HTERT RPE-1 (cell line): Measurements from ENCODE around the gene VPS26C.

Experiments
- in situ Hi-C: fragments of 300-500 bp; cut with MboI; formaldehyde crosslinking; loops from 4 replicates; pipeline ENCODE4 v1.14.3; 2020; ENCODE audit warnings: low sequenced_read_pairs

Gene VPS26C

GRCh38 chr21:37207441-37208009 is 59.6 kb downstream of the VPS26C start:
- in situ Hi-C loops = no loop called here

GRCh38 chr21:37206496-37206895 is 60.6 kb downstream of the VPS26C start:
- in situ Hi-C loops = no loop called here

GRCh38 chr21:37204580-37204979 is 62.6 kb downstream of the VPS26C start:
- in situ Hi-C loops = no loop called here

GRCh38 chr21:37202221-37203110 is 64.7 kb downstream of the VPS26C start:
- in situ Hi-C loops = no loop called here

- in situ Hi-C loops = no loop called here
Measured at GRCh38 chr21:37200641-37201480, 66.3 kb downstream of the VPS26C start.

- in situ Hi-C loops = no loop called here
Measured at GRCh38 chr21:37199057-37199924, 67.8 kb downstream of the VPS26C start.

- in situ Hi-C loops = no loop called here
Measured at GRCh38 chr21:37197746-37198145, 69.4 kb downstream of the VPS26C start.

GRCh38 chr21:37196847-37197246 is 70.3 kb downstream of the VPS26C start:
- in situ Hi-C loops = no loop called here

- in situ Hi-C loops = no loop called here
Measured at GRCh38 chr21:37195610-37196009, 71.5 kb downstream of the VPS26C start.

GRCh38 chr21:37195059-37195458 is 72.1 kb downstream of the VPS26C start:
- in situ Hi-C loops = no loop called here

- in situ Hi-C loops = no loop called here
Measured at GRCh38 chr21:37193676-37194075, 73.5 kb downstream of the VPS26C start.

GRCh38 chr21:37193006-37193405 is 74.1 kb downstream of the VPS26C start:
- in situ Hi-C loops = no loop called here

- in situ Hi-C loops = no loop called here
Measured at GRCh38 chr21:37192019-37192418, 75.1 kb downstream of the VPS26C start.

GRCh38 chr21:37188825-37189224 is 78.3 kb downstream of the VPS26C start:
- in situ Hi-C loops = no loop called here

GRCh38 chr21:37186983-37187382 is 80.2 kb downstream of the VPS26C start:
- in situ Hi-C loops = no loop called here

- in situ Hi-C loops = no loop called here
Measured at GRCh38 chr21:37184784-37185593, 82.1 kb downstream of the VPS26C start.

GRCh38 chr21:37183749-37184148 is 83.4 kb downstream of the VPS26C start:
- in situ Hi-C loops = no loop called here

- in situ Hi-C loops = no loop called here
Measured at GRCh38 chr21:37182222-37182621, 84.9 kb downstream of the VPS26C start.

- in situ Hi-C loops = no loop called here
Measured at GRCh38 chr21:37181059-37181458, 86.1 kb downstream of the VPS26C start.

GRCh38 chr21:37176716-37177115 is 90.4 kb downstream of the VPS26C start:
- in situ Hi-C loops = no loop called here
